ENCODE measurements around the gene TENM4.
"Not testable (repeated sequence)": the region's sequence is repeated elsewhere in the genome, so short reads cannot be mapped to it uniquely, and the experiment has no call there.

TENM4 gene

GRCh38 chr11:79227767-79228755, 212.8 kb downstream of the TENM4 start:
- TF ChIP-seq CTCF (IDR thresholded peaks at IDR 0.05; ENCODE audit: borderline replicate concordance, insufficient read depth, low read depth, low read length): no peak

GRCh38 chr11:79227308-79227707, 213.5 kb downstream of the TENM4 start:
- H3K4me3 ChIP-seq (ENCODE audit: low read depth, low read length): no peak overlapping the region
- TF ChIP-seq CTCF (IDR thresholded peaks at IDR 0.05; ENCODE audit: borderline replicate concordance, insufficient read depth, low read depth, low read length): no peak

More at GRCh38 chr11:79227767-79228755, 212.8 kb downstream of the TENM4 start:
- H3K4me3 ChIP-seq (ENCODE audit: low read depth, low read length): no peak overlapping the region

GRCh38 chr11:79226126-79226525, 214.7 kb downstream of the TENM4 start:
- TF ChIP-seq CTCF (IDR thresholded peaks at IDR 0.05; ENCODE audit: borderline replicate concordance, insufficient read depth, low read depth, low read length): no peak
- H3K4me3 ChIP-seq (ENCODE audit: low read depth, low read length): no peak overlapping the region

- H3K4me3 ChIP-seq (ENCODE audit: low read depth, low read length): not testable (repeated sequence)
Observed at GRCh38 chr11:79222163-79222562, 218.7 kb downstream of the TENM4 start.

- TF ChIP-seq CTCF (IDR thresholded peaks at IDR 0.05; ENCODE audit: borderline replicate concordance, insufficient read depth, low read depth, low read length): no peak
Observed at GRCh38 chr11:79221444-79222130, 219.2 kb downstream of the TENM4 start.

GRCh38 chr11:79220171-79220570, 220.7 kb downstream of the TENM4 start:
- TF ChIP-seq CTCF (IDR thresholded peaks at IDR 0.05; ENCODE audit: borderline replicate concordance, insufficient read depth, low read depth, low read length): no peak
- no peak overlapping the region for H3K4me3 ChIP-seq (ENCODE audit: low read depth, low read length)

More at GRCh38 chr11:79221444-79222130, 219.2 kb downstream of the TENM4 start:
- no peak overlapping the region for H3K4me3 ChIP-seq (ENCODE audit: low read depth, low read length)

- H3K4me3 ChIP-seq (ENCODE audit: low read depth, low read length): no peak overlapping the region
Observed at GRCh38 chr11:79219186-79220045, 221.4 kb downstream of the TENM4 start.

More at GRCh38 chr11:79219186-79220045, 221.4 kb downstream of the TENM4 start:
- TF ChIP-seq CTCF (IDR thresholded peaks at IDR 0.05; ENCODE audit: borderline replicate concordance, insufficient read depth, low read depth, low read length): no peak

Measured in GM12875 (cell line).